Effector memory CD8-positive, alpha-beta T cell (primary cell): ENCODE measurements around the gene ITGA5.
A peak's percentile ranks its signal among the peaks of the same experiment; 100 is the strongest.

Source experiments
- ATAC-seq: fragments of 150-1000 bp; cut with Tn5 transposase; replicated peaks from 2 replicates; pipeline ENCODE4 v1.10.0; 2021; ENCODE audit warnings: mild to moderate bottlenecking, moderate library complexity
- DNase-seq, 3 experiments: peaks; one replicate each; pipeline ENCODE4 v3.0.0; 2021
- H3K27ac Mint-ChIP-seq, 2 donors: one replicate each; pipeline ENCODE4 v1.8.0; 2022; ENCODE audit warnings: mild to moderate bottlenecking in 2 of 2, mixed read lengths in 2 of 2, moderate library complexity in 2 of 2
- H3K27me3 Mint-ChIP-seq, 2 donors: one replicate each; pipeline ENCODE4 v1.8.0; 2022; ENCODE audit warnings: mixed read lengths in 2 of 2
- H3K36me3 Mint-ChIP-seq: one replicate; pipeline ENCODE4 v1.8.0; 2022; ENCODE audit warnings: mild to moderate bottlenecking, moderate library complexity, mixed read lengths; ENCODE audit not compliant: insufficient read depth
- H3K4me1 Mint-ChIP-seq, 2 donors: one replicate each; pipeline ENCODE4 v1.8.0; 2022; ENCODE audit warnings: low read depth in 2 of 2, mixed read lengths in 2 of 2
- H3K4me3 Mint-ChIP-seq, 2 donors: one replicate each; pipeline ENCODE4 v1.8.0; 2022; ENCODE audit warnings: mild to moderate bottlenecking in 2 of 2, mixed read lengths in 2 of 2, moderate library complexity in 2 of 2
- H3K9me3 Mint-ChIP-seq, 2 donors: one replicate each; pipeline ENCODE4 v1.8.0; 2022; ENCODE audit warnings: mixed read lengths in 2 of 2

Gene ITGA5

DNA sequence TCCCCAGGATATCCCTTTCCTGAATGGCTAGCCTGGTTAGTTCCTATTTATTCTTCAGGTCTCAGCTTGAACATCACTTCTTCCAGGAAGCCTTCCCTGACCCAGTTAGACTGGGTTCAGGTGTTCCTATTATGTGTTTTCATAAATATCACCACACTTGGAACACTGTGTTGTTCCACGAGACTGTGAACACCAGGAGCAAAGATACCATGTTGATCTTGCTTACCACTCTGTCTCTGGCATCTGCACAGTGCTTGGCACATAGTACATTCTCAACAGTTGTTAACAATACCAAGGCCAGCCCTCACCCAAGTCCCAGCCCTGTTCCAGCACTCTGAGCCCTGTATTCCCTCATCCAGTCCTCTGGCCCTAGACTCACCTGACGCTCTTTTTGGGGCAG lies 20.8 kb downstream of the ITGA5 start:
- Mint-ChIP-seq H3K27ac (peak overlapping the region in 1 of 2 donors; percentile 20), H3K27me3 (no peaks in the 10 kb centered on the region), H3K4me1 (peaks cover 12% of the 10 kb centered on the region in 2 donors), H3K36me3 (peaks cover 84% of the 10 kb centered on the region), H3K4me3 (no peak overlapping the region), H3K9me3 (no peaks in the 10 kb centered on the region)
- no peak for ATAC-seq
- no peak for DNase-seq

DNA sequence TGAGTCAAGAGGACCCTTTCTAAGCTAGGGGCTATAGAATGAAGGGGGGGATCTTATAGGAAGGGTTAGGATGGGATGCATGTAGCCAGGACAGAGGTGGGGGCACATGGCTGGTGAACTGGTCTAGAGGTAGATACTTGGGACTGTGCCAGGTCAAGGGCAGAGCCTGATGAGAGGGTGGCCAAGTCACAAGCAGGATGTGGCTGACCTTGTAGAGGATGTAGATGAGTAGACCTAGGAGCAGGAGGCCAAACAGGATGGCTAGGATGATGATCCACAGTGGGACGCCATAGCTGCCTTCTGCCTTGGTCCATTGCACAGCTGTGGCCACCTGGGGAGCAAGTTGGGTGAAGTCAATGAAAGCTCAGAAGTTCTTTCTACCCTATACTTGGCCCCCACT lies 21.9 kb downstream of the ITGA5 start:
- Mint-ChIP-seq H3K27me3 (no peaks in the 10 kb centered on the region), H3K4me1 (peaks cover 12 to 14% of the 10 kb centered on the region in 2 donors), H3K36me3 (peaks cover 76% of the 10 kb centered on the region), H3K9me3 (no peaks in the 10 kb centered on the region), H3K27ac (peak overlapping the region in 1 of 2 donors; percentile 41), H3K4me3 (no peak overlapping the region)
- no peak for DNase-seq
- ATAC-seq, result no peak

DNA sequence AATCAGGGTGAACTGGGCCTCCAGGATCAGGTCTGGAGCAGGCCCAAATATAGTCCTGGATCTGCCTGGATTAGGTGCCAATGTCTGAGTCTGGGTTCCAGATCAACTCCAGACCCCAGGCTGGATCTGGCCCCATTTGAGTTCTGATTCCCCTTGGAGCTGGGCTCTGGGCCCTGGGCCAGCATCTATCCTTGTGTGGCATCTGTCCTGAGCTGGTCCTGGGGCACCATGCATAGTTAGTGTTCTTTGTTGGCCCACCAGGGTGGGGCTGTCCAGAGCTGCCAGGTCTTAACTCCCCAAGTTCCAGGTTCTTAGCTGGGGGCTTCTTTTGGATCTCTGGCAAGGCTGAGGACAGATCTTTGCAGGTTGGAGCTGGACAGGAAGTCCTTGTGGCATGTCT lies 23.5 kb downstream of the ITGA5 start:
- Mint-ChIP-seq H3K4me3 (no peak overlapping the region), H3K27ac (no peak overlapping the region)

DNA sequence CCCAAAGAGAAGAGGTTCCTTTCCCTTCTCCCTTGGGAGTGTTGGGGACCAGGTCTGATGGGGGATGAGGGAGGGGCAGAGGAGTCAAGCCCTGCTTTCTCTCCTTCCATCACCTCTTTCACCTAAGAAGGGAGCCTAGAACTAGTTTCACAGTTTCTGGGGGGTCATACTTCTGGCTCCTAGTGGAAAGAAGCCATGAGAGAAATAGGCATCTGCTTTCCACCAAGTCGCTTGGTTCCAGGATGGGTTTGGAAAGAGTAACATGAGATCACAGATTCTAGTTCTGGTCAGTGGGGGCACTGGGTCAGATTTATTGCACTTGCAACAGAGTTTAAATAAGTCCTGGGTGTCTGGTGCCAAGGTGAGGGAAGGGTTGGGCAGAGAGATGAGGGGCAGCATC lies 24.1 kb downstream of the ITGA5 start:
- Mint-ChIP-seq H3K4me3 (no peak overlapping the region), H3K9me3 (no peaks in the 10 kb centered on the region), H3K27ac (peak overlapping the region in 1 of 2 donors; percentile 20), H3K27me3 (no peaks in the 10 kb centered on the region), H3K36me3 (peaks cover 61% of the 10 kb centered on the region), H3K4me1 (peaks cover 21 to 25% of the 10 kb centered on the region in 2 donors)
- ATAC-seq (no peak), DNase-seq (no peak)

More for the DNA sequence above, 23.5 kb downstream of the ITGA5 start:
- ATAC-seq (no peak), DNase-seq (no peak)
- peaks cover 67% of the 10 kb centered on the region for H3K36me3 Mint-ChIP-seq
- H3K9me3 Mint-ChIP-seq, result no peaks in the 10 kb centered on the region
- peaks cover 21 to 23% of the 10 kb centered on the region in 2 donors for H3K4me1 Mint-ChIP-seq
- H3K27me3 Mint-ChIP-seq, result no peaks in the 10 kb centered on the region

DNA sequence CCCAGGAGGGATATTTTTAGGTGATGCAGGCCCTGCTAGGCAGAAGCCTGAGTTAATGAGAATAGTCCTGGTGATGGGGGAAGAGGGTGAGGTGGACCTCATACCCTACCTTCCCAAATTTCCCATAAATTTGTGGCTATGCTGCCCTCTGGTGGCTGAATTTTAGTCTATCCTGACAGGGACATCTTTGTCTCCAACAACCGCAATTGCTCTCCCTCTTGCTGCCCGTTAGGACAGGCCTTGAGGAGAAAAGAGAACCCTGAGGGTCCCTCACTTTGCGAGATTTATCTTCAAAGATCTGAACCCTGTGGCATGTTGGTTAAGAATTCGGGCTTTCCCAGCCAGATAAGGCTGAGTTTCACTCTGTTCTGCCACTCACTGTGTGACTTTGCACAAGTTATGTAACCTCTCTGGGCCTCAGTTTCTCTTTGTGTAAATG lies 24.8 kb downstream of the ITGA5 start:
- no peaks in the 10 kb centered on the region for H3K9me3 Mint-ChIP-seq
- peaks cover 55% of the 10 kb centered on the region for H3K36me3 Mint-ChIP-seq
- peaks cover 19 to 25% of the 10 kb centered on the region in 2 donors for H3K4me1 Mint-ChIP-seq
- DNase-seq (no peak), ATAC-seq (no peak)
- H3K27ac Mint-ChIP-seq, result peak overlapping the region; percentile 51 to 68
- no peak overlapping the region for H3K4me3 Mint-ChIP-seq
- no peaks in the 10 kb centered on the region for H3K27me3 Mint-ChIP-seq

DNA sequence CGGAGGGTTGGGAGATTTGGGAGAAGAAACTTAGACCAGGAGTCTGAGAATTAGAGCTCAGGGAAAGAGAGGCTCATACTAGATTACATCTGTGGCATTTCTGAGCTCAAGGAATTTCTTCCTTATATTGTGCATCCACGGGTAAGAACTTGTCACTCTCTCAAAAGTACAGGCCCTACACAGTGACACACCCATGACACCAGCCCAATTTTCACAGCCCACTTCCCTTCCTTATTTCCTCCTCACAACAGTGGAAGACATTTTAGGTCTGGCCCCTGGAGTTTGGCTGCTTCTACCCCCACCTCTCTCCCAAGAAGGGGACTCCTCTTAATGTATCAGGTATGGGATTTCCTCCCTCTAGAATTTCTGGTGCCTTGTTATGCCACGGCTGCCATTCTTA lies 25.3 kb downstream of the ITGA5 start:
- ATAC-seq (no peak), DNase-seq (no peak)
- Mint-ChIP-seq H3K27me3 (no peaks in the 10 kb centered on the region), H3K4me3 (no peak overlapping the region), H3K4me1 (peaks cover 16 to 23% of the 10 kb centered on the region in 2 donors), H3K27ac (peak overlapping the region; percentile 51 to 68), H3K9me3 (no peaks in the 10 kb centered on the region), H3K36me3 (peaks cover 50% of the 10 kb centered on the region)

DNA sequence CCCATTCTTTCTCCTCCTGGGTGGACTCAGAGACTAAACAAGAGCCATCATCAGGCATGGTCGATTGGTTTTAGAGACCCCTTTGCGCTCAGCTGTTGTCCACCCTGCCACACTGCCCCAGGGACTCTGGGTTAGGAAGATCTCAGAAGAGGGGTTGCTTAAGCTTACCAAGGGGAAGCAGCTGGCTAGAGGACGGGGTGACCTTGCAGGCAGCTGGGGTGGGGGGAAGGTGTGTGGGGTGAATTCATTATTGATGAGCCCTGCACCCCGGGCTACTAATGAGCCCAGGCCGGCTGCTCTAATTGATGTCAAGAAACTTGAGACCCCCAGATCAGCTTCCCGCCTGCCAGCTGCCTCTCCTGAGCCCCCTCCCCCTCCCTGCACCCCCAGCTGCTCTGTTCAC lies 25.9 kb downstream of the ITGA5 start:
- Mint-ChIP-seq H3K9me3 (no peaks in the 10 kb centered on the region), H3K4me1 (peaks cover 16 to 23% of the 10 kb centered on the region in 2 donors), H3K4me3 (no peak overlapping the region), H3K36me3 (peaks cover 44% of the 10 kb centered on the region), H3K27ac (peak overlapping the region in 1 of 2 donors; percentile 68), H3K27me3 (no peaks in the 10 kb centered on the region)
- ATAC-seq (no peak), DNase-seq (no peak)

DNA sequence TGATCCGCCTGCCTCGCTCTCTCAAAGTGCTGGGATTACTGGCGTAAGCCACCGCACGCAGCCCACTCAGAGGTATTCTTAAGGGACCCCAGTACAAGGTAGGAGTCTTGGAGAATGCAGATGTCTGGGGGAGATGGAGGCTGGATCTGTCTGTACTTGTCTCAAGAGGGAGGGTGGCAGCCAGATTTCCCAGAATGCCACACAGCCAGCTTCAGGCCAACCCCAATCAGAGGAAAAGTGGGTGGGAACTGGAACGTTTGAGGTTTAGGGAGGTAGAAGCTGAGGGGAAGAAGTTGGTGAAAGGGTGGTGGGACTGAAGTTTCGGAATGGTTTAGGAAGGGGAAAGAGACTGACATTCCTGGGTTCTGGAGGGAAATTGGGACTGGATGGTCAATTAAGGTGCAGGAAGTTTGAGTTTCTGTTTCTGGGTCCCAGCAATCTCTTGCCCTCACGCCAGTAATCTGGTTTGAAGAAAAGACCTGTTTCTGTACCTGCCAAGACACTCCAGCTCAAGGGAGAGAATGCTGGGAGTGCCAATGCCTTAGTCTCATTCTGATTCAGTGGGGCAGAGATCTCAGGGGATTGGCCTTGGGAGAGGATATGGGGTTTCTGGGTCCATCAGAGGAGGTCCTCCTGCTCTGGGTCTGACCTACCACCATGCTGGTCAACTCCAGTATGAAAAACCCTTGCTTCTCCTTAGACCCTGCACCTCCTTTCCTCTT lies 26.4 kb downstream of the ITGA5 start:
- no peak for ATAC-seq
- H3K9me3 Mint-ChIP-seq, result no peaks in the 10 kb centered on the region
- no peak for DNase-seq
- H3K27ac Mint-ChIP-seq, result peak overlapping the region in 1 of 2 donors; percentile 2
- peaks cover 16 to 23% of the 10 kb centered on the region in 2 donors for H3K4me1 Mint-ChIP-seq
- peak overlapping the region; percentile 62 to 77 for H3K4me3 Mint-ChIP-seq
- H3K27me3 Mint-ChIP-seq, result no peaks in the 10 kb centered on the region
- H3K36me3 Mint-ChIP-seq, result peaks cover 39% of the 10 kb centered on the region

DNA sequence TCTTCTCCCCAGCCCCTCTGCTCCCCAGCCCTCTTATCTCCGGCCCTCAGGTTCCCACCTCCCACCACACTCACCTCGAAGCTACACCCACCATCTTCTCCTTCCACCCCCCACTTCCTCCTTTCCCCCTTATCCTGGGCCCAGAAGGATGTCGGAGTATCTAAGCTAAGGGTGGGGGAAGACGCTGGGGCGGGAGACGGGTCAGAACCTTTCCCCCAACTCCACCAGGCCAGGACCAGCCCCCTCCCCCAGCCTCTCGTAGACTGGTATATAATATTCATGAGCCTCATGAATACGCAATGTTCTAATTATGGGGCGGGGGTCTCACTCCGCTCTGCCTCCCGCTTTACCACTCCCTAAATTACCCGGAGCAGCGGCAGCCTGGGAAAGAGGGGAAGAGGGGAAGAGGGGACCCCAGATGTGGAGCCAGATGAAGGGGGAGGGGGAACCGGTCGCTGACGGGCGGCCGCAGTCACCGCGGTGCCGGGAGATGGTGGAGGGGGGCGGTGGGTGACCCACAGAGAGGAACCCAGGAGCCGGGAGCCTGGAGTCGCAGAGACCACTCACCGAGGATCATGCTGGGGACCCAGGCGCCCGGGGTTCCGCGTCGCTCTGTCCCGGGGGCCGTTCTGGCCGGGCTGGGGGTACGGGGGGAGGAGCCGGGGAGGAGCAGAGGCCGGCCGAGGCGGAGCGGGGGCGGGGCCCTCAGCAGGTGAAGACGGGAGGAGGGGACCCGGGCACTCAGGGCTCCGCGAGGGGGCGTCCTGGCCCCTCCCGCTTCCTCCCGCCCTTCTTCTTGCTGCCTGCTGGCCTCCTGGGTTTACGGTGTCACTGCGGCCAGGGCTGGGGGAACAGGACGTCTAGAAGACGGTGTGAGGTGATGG lies 28.2 kb downstream of the ITGA5 start:
- Mint-ChIP-seq H3K4me1 (peaks cover 16 to 22% of the 10 kb centered on the region in 2 donors), H3K27me3 (no peaks in the 10 kb centered on the region), H3K4me3 (peak overlapping the region; percentile 62 to 77), H3K27ac (peak overlapping the region in 1 of 2 donors; percentile 39), H3K36me3 (peaks cover 21% of the 10 kb centered on the region), H3K9me3 (no peaks in the 10 kb centered on the region)
- ATAC-seq (peak; percentile 89), DNase-seq (peak; percentile 57 to 62 (median 57))

DNA sequence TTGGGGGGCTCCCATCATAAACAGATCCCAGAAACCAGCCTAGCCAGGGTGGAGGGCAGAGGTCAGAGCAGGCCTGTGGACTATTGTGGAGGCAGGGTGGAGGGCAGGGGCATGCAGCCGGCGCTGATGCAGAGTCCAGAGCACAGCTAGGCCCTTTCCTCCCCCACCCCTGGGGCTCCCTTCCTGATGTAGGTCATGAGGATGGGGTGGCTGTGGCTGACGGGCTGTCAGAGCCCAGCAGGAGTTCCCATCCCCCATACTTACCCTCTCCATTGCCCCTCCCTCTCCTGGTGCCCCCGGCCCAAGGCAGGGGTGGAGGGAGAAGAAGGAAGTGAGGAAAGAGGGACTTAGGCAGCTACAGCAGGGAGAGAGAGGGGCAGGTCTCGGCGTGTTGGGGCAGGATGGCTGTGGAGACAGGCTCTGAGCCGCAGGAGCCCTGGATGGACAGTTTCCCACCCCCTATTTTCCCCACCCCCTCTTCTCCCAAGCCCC lies 28.8 kb downstream of the ITGA5 start:
- peaks cover 16 to 22% of the 10 kb centered on the region in 2 donors for H3K4me1 Mint-ChIP-seq
- no peaks in the 10 kb centered on the region for H3K9me3 Mint-ChIP-seq
- peak overlapping the region in 1 of 2 donors; percentile 39 for H3K27ac Mint-ChIP-seq
- DNase-seq, result no peak
- peaks cover 14% of the 10 kb centered on the region for H3K36me3 Mint-ChIP-seq
- no peak for ATAC-seq
- H3K27me3 Mint-ChIP-seq, result no peaks in the 10 kb centered on the region
- peak overlapping the region; percentile 62 to 77 for H3K4me3 Mint-ChIP-seq

DNA sequence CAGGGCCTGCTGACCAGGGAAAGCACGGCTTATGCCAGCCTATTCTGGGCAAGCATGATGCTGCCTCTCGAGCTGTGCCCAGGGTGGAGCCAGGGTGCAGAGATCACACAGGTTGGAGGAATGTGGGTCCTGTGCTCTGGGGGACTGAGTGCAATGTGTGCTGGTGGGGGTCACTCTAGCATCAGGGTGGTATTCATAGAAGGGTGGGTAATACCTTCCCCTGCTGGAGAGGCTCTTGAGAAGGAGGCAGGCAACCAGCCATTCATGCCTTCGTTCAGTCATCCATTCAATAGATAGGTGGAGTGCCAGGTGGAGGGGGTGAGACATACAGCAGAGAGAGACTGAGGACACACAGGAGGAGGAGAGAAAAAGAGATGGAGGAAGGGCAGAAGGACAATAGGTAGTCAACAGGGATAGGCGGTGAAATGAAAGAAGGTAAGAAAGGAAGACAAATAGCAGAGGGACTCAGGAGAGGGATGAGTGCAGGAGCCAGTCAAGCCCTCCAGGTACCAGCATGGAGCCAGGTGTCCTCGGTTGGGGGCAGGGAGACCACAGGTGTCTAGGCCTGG lies 29.4 kb downstream of the ITGA5 start:
- DNase-seq (no peak), ATAC-seq (no peak)
- Mint-ChIP-seq H3K4me3 (peak overlapping the region; percentile 62 to 77), H3K4me1 (peaks cover 16 to 22% of the 10 kb centered on the region in 2 donors), H3K36me3 (peaks cover 9% of the 10 kb centered on the region), H3K27me3 (no peaks in the 10 kb centered on the region), H3K27ac (peak overlapping the region in 1 of 2 donors; percentile 39), H3K9me3 (no peaks in the 10 kb centered on the region)

DNA sequence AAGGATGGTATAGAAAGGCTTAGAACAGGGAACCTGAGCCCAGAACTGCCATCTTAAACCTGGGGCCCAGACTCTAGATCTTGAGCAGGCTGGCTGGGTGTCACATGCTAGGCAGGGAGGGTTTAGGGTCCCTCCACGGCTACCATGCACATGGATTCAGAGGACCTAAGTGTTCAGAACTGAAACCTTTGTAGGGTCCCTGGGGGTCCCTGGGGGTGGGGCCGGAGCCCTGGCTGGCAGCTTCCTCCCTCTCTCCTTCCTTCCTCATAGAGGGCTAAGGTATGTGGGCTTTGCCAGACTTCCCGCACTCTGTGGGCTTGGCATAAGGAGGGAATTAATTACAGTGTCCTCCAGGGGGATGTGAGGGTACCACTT lies 29.9 kb downstream of the ITGA5 start:
- ATAC-seq (no peak), DNase-seq (no peak)
- Mint-ChIP-seq H3K4me1 (peaks cover 15 to 19% of the 10 kb centered on the region in 2 donors), H3K36me3 (peaks cover 7% of the 10 kb centered on the region), H3K4me3 (peak overlapping the region in 1 of 2 donors; percentile 77), H3K27me3 (no peaks in the 10 kb centered on the region), H3K9me3 (no peaks in the 10 kb centered on the region), H3K27ac (peak overlapping the region in 1 of 2 donors; percentile 39)
